ENCODE measurements around the gene KCNE1. TPM values are rescaled to one million over a fixed set of nuclear protein-coding genes. Genes with fewer than 3 reads are reported as not detected.
"Not testable (repeated sequence)": the region's sequence is repeated elsewhere in the genome, so short reads cannot be mapped to it uniquely, and the experiment has no call there.

KCNE1 gene
- total and polyA plus RNA-seq, 8 donors, result 0.05 to 0.75 (median 0.30) TPM

GRCh38 chr21:34558166-34558565 is 46.2 kb upstream of the KCNE1 start:
- no peaks in the 10 kb centered on the region for H3K36me3 ChIP-seq
- DNase-seq (no peak), ATAC-seq (no peak), FAIRE-seq (no peak)
- intact Hi-C loops (cut with DNase I), result no loop called here
- no peaks in the 10 kb centered on the region for H3K4me1 ChIP-seq
- H3K9me3 ChIP-seq, result no peaks in the 10 kb centered on the region
- no peak overlapping the region for H3K4me3 ChIP-seq
- H3K27me3 ChIP-seq, result no peaks in the 10 kb centered on the region
- no peak overlapping the region for H3K27ac ChIP-seq
- WGBS, 2 donors, result 84 to 90% methylated on average over 5 of the region's 5 CpGs
- TF ChIP-seq CTCF (IDR thresholded peaks at IDR 0.05), result no peak

GRCh38 chr21:34557261-34557660 is 45.3 kb upstream of the KCNE1 start:
- Histone ChIP-seq H3K4me1 (peaks cover 0 to 5% (median 0%) of the 10 kb centered on the region in 3 donors), H3K27ac (no peak overlapping the region), H3K4me3 (no peak overlapping the region), H3K9me3 (no peaks in the 10 kb centered on the region), H3K27me3 (no peaks in the 10 kb centered on the region), H3K36me3 (no peaks in the 10 kb centered on the region)
- intact Hi-C loops (cut with DNase I), result no loop called here
- no peak for DNase-seq
- ATAC-seq, result no peak
- TF ChIP-seq CTCF (IDR thresholded peaks at IDR 0.05), result no peak
- WGBS, 2 donors, result 81 to 84% methylated on average over 5 of the region's 5 CpGs
- FAIRE-seq, result no peak

- FAIRE-seq; H3K36me3 ChIP-seq; H3K27me3 ChIP-seq; H3K4me1 ChIP-seq; ATAC-seq; intact Hi-C loops (cut with DNase I); H3K4me3 ChIP-seq; DNase-seq; H3K27ac ChIP-seq; H3K9me3 ChIP-seq: not testable (repeated sequence)
- 91 to 96% methylated on average over 2 of the region's 2 CpGs for WGBS, 2 donors
These were observed 42.7 kb upstream of the KCNE1 start for GRCh38 chr21:34554670-34555069.

- TF ChIP-seq CTCF (IDR thresholded peaks at IDR 0.05), result no peak
- Histone ChIP-seq H3K27ac (no peak overlapping the region), H3K36me3 (no peaks in the 10 kb centered on the region), H3K9me3 (no peaks in the 10 kb centered on the region), H3K4me3 (no peak overlapping the region), H3K4me1 (peaks cover 0 to 6% (median 0%) of the 10 kb centered on the region in 3 donors), H3K27me3 (no peaks in the 10 kb centered on the region)
- no peak for FAIRE-seq
- WGBS, 2 donors, result 94 to 99% methylated on average over 4 of the region's 4 CpGs
- intact Hi-C loops (cut with DNase I), result no loop called here
- no peak for ATAC-seq
- no peak for DNase-seq
These were observed 42.2 kb upstream of the KCNE1 start for GRCh38 chr21:34554227-34554626.

GRCh38 chr21:34553151-34553952 is 41.3 kb upstream of the KCNE1 start:
- H3K4me3 ChIP-seq, result no peak overlapping the region
- no peaks in the 10 kb centered on the region for H3K27me3 ChIP-seq
- FAIRE-seq (no peak), ATAC-seq (peak in 2 of 4 donors; percentile 69 to 78), DNase-seq (no peak)
- no peak for TF ChIP-seq CTCF (IDR thresholded peaks at IDR 0.05)
- peak overlapping the region in 2 of 4 donors; percentile 58 to 60 for H3K27ac ChIP-seq
- WGBS, 2 donors, result 76 to 77% methylated on average over 9 of the region's 9 CpGs
- intact Hi-C loops (cut with DNase I), result no loop called here
- H3K36me3 ChIP-seq, result no peaks in the 10 kb centered on the region
- peaks cover 0 to 6% (median 0%) of the 10 kb centered on the region in 3 donors for H3K4me1 ChIP-seq
- H3K9me3 ChIP-seq, result no peaks in the 10 kb centered on the region
